Neural progenitor cell (in vitro differentiated cells): ENCODE results near the gene PRDM15.

Experiments
- EZH2 ChIP-seq: fragments of 200-600 bp; sonication (generic); IDR thresholded peaks from 2 replicates; pipeline ENCODE4 v1.6.1; 2017; ENCODE audit warnings: antibody characterized with exemption, mild to moderate bottlenecking, moderate library complexity
- EZH2phosphoT487 ChIP-seq: fragments of 200-600 bp; sonication (generic); IDR thresholded peaks from 2 replicates; pipeline ENCODE4 v1.6.1; 2017; ENCODE audit warnings: antibody characterized with exemption

DNA sequence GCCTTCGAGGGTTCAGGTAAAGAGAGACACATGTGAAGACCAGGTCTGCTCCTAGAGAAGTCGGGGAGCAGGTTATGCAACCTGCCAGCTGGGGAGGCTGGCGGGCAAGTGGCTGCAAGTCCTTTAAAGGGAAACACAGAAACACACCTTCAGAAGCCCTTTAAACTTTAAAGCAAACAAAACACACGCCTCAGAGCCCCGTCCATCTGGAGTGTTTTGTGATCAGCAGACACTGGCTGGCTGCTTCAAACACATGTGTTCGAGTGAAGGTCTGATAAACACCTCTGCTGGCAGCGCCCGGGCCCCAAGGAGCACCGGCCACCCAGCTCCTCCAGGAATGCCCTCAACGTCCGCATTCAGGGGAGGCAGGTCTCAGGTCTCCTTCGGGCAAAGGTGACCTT lies 127.5 kb downstream of the PRDM15 start:
- TF ChIP-seq EZH2phosphoT487 (no peak), EZH2 (no peak)
